Smooth muscle cell (in vitro differentiated cells): ENCODE results near the gene DYNLRB1. TPM values are rescaled to one million over a fixed set of nuclear protein-coding genes. Genes with fewer than 3 reads are reported as not detected.

Source experiments
- DNase-seq: peaks from one replicate; lab custom pipeline; 2025; ENCODE audit not compliant: unreplicated experiment; lab: John Stamatoyannopoulos, UW
- H2AFZ ChIP-seq: fragments of 200-600 bp; sonication (generic); 2 replicates; pipeline ENCODE4 v1.6.0; 2016; ENCODE audit warnings: antibody characterized with exemption, low read depth, mild to moderate bottlenecking
- H3F3A ChIP-seq: fragments of 200-600 bp; sonication (generic); 2 replicates; pipeline ENCODE4 v1.6.0; 2017; ENCODE audit warnings: antibody characterized with exemption, low read depth
- H3K27ac ChIP-seq: fragments of 200-600 bp; sonication (generic); 2 replicates; pipeline ENCODE4 v1.5.1; 2016; ENCODE audit warnings: low read depth, mild to moderate bottlenecking
- H3K27me3 ChIP-seq: fragments of 200-600 bp; sonication (generic); 2 replicates; pipeline ENCODE4 v1.6.1; 2016; ENCODE audit warnings: low read depth, mild to moderate bottlenecking
- H3K36me3 ChIP-seq: fragments of 200-600 bp; sonication (generic); 2 replicates; pipeline ENCODE4 v1.5.1; 2016; ENCODE audit warnings: low read depth
- H3K4me1 ChIP-seq: fragments of 200-600 bp; sonication (generic); 2 replicates; pipeline ENCODE4 v1.5.1; 2016; ENCODE audit warnings: low read depth
- H3K4me2 ChIP-seq: fragments of 200-600 bp; sonication (generic); 2 replicates; pipeline ENCODE4 v1.6.0; 2016; ENCODE audit warnings: mild to moderate bottlenecking
- H3K4me3 ChIP-seq: fragments of 200-600 bp; sonication (generic); 2 replicates; pipeline ENCODE4 v1.5.1; 2016; ENCODE audit warnings: mild to moderate bottlenecking
- H3K79me2 ChIP-seq: fragments of 200-600 bp; sonication (generic); 2 replicates; pipeline ENCODE4 v1.6.0; 2016; ENCODE audit warnings: low read depth, mild to moderate bottlenecking
- H3K9ac ChIP-seq: fragments of 200-600 bp; sonication (generic); 2 replicates; pipeline ENCODE4 v1.6.0; 2016; ENCODE audit warnings: low read depth
- H3K9me3 ChIP-seq: fragments of 200-600 bp; sonication (generic); replicated peaks from 2 replicates; pipeline ENCODE4 v1.5.1; 2016; ENCODE audit warnings: low read depth
- H4K20me1 ChIP-seq: fragments of 200-600 bp; sonication (generic); 2 replicates; pipeline ENCODE4 v1.6.0; 2016; ENCODE audit warnings: low read depth
- WGBS: methylation state at CpG from one replicate; pipeline ENCODE4 v1.1.7; 2016; ENCODE audit warnings: low lambda C conversion rate; 5-methylcytosine and 5-hydroxymethylcytosine counted together
- polyA plus RNA-seq: library from polyadenylated mRNA; unstranded; fragments of >200 nt; fragmentation: Nextera tagmentation; extraction: Ambion mirVana; gene quantifications from 2 replicates; pipeline ENCODE4 v1.2.1, GENCODE V29; 2016
- total RNA-seq: library from RNA; depleted of rRNA; stranded (reverse); fragments of >200 nt; gene quantifications from 2 replicates; pipeline ENCODE4 v1.2.3, GENCODE V29; 2014
- TF ChIP-seq, protein P1 (sequence below): fragments of 200-600 bp; sonication (generic); IDR thresholded peaks from 2 replicates; pipeline ENCODE4 v1.5.1; 2017; ENCODE audit warnings: borderline replicate concordance, mild to moderate bottlenecking, antibody characterized with exemption; ENCODE audit not compliant: insufficient read depth, poor library complexity, severe bottlenecking

Gene DYNLRB1
- total and polyA plus RNA-seq, 2 experiments from 2014 or later = 202 to 224 TPM

DNA sequence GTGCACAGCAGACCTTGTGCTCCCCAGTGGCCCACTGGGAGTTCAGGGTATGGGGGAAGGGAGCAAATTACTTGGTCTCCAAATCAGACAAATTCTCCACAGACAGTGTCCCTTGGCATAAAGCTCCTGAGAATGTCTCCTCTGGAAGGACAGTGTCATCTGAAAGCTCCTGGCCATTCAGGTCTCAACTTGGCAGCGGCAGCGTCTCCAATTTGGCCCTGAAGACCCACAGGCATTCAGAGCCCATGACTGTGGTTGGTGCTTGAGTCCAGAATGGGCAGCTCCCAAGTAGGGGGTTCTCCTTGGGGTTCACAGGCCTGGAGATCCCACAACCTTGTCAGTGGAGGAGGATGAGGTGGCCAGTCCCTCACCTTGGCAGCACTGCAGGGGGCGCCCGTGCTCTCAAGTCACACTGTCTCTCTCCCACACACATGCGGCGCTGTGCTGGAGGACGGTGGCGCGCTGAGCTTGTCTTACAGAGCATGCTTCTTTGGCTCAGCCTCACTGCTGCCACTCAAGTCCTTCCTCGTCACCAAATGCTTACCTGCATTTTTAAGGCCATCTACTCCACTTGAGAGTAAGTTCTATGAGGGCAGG lies 20.7 kb downstream of the DYNLRB1 start:
- TF ChIP-seq, protein P1, sequence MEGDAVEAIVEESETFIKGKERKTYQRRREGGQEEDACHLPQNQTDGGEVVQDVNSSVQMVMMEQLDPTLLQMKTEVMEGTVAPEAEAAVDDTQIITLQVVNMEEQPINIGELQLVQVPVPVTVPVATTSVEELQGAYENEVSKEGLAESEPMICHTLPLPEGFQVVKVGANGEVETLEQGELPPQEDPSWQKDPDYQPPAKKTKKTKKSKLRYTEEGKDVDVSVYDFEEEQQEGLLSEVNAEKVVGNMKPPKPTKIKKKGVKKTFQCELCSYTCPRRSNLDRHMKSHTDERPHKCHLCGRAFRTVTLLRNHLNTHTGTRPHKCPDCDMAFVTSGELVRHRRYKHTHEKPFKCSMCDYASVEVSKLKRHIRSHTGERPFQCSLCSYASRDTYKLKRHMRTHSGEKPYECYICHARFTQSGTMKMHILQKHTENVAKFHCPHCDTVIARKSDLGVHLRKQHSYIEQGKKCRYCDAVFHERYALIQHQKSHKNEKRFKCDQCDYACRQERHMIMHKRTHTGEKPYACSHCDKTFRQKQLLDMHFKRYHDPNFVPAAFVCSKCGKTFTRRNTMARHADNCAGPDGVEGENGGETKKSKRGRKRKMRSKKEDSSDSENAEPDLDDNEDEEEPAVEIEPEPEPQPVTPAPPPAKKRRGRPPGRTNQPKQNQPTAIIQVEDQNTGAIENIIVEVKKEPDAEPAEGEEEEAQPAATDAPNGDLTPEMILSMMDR = peak; percentile 20
- Histone ChIP-seq H2AFZ (no peak overlapping the region), H4K20me1 (peaks cover 70% of the 10 kb centered on the region), H3K4me2 (no peak overlapping the region), H3K36me3 (peaks cover 8% of the 10 kb centered on the region), H3K4me3 (no peak overlapping the region), H3K79me2 (peaks cover 6% of the 10 kb centered on the region), H3K9me3 (no peaks in the 10 kb centered on the region), H3K9ac (no peak overlapping the region), H3K27ac (no peak overlapping the region), H3F3A (no peaks in the 10 kb centered on the region), H3K27me3 (no peaks in the 10 kb centered on the region), H3K4me1 (no peaks in the 10 kb centered on the region)
- DNase-seq = no peak
- WGBS = 90% methylated on average over 10 of the region's 10 CpGs

DNA sequence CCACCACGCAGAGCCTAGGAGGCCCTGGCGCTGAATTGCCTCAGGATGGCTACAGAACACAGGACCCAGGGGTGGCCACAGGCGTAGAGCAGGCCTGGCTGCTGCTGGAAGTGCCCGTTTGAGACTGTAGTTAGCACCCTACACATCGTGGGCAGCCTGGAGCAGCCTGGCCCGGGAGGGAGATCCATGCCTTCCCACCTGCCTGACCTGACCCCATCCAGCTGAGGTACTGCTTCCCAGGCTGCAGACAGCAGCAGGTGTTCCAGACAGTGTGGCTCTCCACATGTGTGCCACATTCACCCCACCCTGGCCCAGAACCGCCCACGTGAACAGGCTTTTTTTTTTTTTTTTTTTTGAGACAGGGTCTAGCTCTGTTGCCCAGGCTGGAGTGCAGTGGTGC lies 21.4 kb downstream of the DYNLRB1 start:
- no peak overlapping the region for H3K27ac ChIP-seq
- no peak overlapping the region for H3K4me3 ChIP-seq
- no peaks in the 10 kb centered on the region for H3K79me2 ChIP-seq
- no peak overlapping the region for H3K9ac ChIP-seq
- no peak for DNase-seq
- H3K27me3 ChIP-seq = no peaks in the 10 kb centered on the region
- H3F3A ChIP-seq = no peaks in the 10 kb centered on the region
- no peak overlapping the region for H2AFZ ChIP-seq
- no peaks in the 10 kb centered on the region for H3K4me1 ChIP-seq
- H4K20me1 ChIP-seq = peaks cover 63% of the 10 kb centered on the region
- peaks cover 8% of the 10 kb centered on the region for H3K36me3 ChIP-seq
- WGBS = 98% methylated on average over 8 of the region's 8 CpGs
- no peak overlapping the region for H3K4me2 ChIP-seq
- no peaks in the 10 kb centered on the region for H3K9me3 ChIP-seq
- TF ChIP-seq, protein P1 = no peak

DNA sequence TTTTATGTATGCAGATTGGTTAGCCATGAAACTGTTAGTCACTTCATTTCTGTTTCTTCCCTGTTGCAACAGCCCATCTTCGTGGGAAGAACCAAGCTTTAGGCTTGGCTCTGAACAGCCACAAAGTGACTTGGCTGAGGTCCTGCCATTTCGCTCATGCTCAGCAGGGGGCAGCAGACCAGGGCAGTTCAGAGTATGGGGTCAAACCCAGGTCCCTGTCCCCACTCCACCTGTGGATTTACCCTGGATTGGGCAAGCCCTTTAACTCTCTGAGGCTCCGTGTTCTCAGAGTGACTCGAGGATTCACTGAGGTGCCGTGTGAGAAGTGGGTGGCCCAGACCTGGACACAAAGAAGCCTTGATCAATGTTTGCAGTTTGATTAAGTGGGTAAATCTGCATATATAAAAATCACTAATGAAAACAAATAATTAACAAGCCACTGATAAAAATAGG lies 22.5 kb downstream of the DYNLRB1 start:
- no peaks in the 10 kb centered on the region for H3K9me3 ChIP-seq
- no peak overlapping the region for H2AFZ ChIP-seq
- TF ChIP-seq, protein P1 = peak; percentile 75
- H3K27ac ChIP-seq = no peak overlapping the region
- H3K4me3 ChIP-seq = no peak overlapping the region
- 60% methylated on average over 5 of the region's 5 CpGs for WGBS
- no peaks in the 10 kb centered on the region for H3F3A ChIP-seq
- DNase-seq = no peak
- H3K9ac ChIP-seq = no peak overlapping the region
- H4K20me1 ChIP-seq = peaks cover 52% of the 10 kb centered on the region
- no peaks in the 10 kb centered on the region for H3K79me2 ChIP-seq
- peaks cover 8% of the 10 kb centered on the region for H3K36me3 ChIP-seq
- no peaks in the 10 kb centered on the region for H3K4me1 ChIP-seq
- no peak overlapping the region for H3K4me2 ChIP-seq
- no peaks in the 10 kb centered on the region for H3K27me3 ChIP-seq

DNA sequence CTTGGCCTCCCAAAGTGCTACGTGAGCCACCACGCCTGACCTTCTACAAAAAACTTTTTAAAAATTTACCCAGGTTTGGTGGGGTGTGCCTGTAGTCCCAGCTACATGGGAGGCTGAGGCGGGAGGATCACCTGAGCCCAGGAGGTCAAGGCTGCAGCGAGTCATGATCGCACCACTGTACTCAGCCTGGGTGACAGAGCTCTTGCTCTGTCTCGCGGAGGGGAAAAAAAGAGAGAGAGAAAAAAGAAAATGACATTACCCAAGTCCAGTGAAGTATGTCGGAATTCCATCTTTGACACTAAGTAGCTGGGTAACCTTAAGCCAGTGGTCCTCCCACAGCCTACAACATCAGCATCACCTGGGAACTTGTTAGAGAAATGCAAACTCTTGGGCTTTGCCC lies 23.5 kb downstream of the DYNLRB1 start:
- Histone ChIP-seq H3K27me3 (no peaks in the 10 kb centered on the region), H3K9ac (no peak overlapping the region), H3K79me2 (no peaks in the 10 kb centered on the region), H3K9me3 (no peaks in the 10 kb centered on the region), H3K36me3 (peaks cover 8% of the 10 kb centered on the region), H2AFZ (no peak overlapping the region), H4K20me1 (peaks cover 43% of the 10 kb centered on the region), H3K4me2 (no peak overlapping the region), H3K27ac (no peak overlapping the region), H3K4me1 (no peaks in the 10 kb centered on the region), H3F3A (no peaks in the 10 kb centered on the region), H3K4me3 (no peak overlapping the region)
- TF ChIP-seq, protein P1 = no peak
- WGBS = 95% methylated on average over 8 of the region's 8 CpGs
- no peak for DNase-seq
